ENCODE data around the gene TBC1D22A.
"Not testable (repeated sequence)": the region's sequence is repeated elsewhere in the genome, so short reads cannot be mapped to it uniquely, and the experiment has no call there.

TBC1D22A gene

DNA sequence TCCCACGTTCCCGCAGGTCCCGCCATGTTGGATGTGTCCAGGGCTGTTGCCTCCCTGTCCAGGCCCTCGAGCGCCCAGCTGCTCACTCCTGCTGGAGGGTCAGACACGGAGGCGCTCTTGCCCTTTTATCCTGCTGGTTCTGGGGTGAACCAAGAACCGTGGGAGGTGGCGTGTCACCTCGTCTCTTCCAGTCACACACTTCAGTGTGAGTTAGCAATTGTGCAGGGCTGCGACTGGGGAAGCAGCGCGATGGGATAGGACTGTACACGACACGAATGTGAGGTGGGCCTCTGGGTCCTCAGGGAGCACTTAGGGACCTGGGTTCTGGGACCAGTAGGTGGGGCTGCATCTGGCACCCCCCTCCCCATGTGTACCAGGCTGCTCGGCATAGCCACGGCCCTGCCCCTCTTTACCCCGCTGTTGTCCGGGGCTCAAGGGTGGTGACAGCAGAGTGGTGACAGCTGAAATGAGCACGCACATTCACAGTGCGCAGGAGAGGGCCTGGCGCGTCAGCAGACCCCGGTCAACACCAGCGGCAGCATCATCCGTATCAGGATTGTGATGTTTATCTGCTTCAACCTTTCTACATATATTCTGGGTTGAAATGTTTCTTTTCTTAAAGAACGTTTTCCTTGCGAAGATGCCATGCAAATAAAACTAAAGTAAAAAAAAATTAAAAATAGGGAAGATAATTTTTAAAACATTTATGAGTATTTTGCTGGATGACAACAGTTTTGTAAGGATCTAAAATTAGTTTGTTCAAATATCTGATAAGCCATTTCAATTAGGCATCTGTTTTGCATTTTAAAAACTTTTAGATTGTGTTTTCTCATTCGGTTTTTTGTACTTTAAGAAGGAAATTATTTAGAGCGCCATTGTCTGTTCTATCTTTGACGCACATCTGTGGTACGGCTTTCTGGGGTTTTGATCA lies 210.7 kb downstream of the TBC1D22A start:
- DNase-seq (ENCODE audit: low spot score) = no peak

DNA sequence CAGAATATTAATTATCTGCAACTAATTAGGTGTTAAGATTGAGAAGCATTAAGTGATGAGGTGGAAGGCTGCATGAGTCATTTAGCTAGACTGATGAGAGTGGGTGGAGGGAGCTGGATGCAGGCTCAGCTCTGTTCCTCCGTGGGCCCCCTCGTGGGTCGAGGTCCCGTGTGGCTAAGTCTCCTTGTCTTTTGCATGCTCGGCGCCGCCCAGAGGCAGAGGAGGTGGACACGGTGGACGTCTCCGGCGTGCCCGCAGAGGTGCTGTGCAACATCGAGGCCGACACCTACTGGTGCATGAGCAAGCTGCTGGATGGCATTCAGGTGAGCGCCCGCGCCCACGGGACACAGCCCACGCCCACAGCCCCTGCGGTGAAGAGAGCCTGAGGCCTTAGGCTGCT lies 211.6 kb downstream of the TBC1D22A start:
- DNase-seq (ENCODE audit: low spot score) = no peak

DNA sequence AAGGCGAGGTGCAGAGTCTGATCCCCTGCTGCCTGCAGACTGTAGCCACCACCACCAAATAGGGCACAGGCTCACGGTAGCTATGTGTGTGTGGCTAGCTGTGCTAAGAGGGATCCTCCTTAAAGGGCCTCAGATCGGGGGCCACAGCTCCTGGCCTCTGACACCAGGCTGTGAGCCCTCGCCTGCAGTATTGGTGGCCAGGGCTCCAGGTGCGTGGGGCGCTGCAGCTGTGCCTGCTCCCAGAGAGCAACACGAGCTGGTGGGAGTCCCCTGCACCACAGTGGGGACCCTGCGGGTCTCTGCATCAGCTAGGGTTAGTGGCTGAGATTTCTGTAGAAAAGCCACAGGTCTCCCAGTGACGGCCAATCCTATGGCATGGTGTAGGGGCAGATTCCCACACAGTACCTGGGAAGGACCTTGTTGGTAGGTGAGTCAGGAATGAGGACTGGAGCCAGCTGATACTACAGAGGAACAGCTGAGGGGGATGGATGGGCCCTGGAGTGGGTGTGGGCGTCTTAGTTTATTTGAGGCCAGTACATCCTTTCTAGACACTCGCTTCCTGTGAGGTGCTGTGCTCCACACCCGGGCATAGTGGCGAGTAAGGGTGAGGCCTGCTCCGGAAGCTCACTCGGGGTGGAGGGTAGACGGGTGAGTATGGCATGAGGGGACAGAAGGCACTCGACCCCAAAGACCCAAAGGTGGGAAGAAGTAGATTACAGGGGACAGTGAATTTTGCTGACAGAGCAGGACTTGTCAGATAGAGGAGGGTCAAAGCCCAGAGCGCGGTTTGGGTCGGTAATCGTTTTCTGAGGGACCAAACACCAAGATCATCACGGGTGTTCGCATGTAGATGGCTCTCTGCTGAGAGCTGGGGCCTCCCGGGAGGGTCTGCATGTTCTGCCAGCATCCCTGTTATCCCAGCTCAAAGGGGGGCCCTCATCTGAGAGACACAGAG lies 212.5 kb downstream of the TBC1D22A start:
- DNase-seq (ENCODE audit: low spot score) = no peak

DNA sequence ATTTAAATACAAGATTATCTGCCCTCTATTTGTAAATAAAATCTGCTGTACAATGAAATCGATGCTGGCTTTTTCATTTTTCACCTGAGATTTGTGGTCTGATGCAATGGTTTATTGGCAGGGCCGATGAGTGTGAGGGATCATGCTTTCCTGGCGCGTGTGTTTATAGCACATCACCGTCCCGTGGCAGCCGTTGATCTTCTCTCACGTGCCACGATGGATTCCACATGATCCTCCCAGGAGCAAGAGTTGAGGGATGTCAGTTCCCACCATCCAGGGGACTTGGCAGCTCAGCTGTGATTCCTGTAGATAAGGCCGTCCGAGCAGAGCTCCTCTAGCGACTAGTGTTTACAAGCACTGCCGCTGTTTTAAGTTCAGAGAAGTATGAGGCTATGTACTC lies 213.7 kb downstream of the TBC1D22A start:
- DNase-seq (ENCODE audit: low spot score) = no peak

DNA sequence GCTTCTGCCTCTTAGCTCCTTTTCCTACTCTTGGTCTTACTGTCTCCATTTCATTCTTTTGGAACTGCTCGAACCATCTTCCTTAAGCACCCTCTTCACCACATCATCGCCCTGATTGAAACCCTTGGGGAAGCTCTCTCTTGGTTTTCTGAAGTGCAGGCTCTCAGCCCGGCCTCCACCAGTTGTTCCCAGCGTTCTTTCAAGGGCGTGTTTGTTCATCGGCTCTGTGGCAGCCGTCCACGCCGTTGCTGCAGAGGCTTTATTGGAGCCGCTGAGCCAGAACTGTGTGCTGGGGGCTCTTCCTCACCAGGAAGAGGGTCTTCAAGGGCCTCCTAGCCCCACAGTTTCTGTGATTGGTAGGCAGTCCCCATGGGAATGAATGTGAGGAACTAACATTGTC lies 214.1 kb downstream of the TBC1D22A start:
- DNase-seq (ENCODE audit: low spot score) = no peak

DNA sequence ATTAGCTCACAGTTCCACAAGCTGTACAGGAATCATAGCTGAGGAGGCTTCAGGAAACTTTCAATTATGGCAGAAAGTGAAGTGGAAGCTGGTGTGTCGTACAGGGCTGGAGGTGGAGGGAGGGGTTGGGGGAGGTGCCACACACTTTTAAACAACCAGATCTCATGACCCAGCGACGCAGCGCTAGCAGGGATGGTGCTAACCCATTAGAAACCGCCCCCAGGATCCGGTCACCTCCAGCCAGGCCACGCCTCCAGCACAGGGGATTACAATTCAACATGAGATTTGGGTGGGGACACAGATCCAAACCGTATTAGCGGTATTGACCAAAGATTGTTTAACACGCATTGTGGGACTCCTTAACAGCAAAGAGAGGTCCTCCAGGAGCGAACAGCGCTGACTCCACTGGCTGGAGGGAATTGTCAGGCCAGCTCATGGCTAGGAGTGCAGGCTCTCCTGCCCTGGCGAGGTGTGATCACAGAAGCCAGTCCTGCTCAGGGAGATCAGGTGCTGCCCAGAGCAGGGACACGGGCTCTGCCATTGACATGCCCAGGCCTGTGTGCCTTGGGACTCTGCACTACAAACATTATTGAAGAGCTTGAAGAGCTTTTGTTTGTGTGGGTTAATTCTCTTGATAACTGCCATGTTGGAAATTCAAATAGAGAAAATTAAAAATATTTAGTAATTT lies 215.3 kb downstream of the TBC1D22A start:
- DNase-seq (ENCODE audit: low spot score) = no peak

DNA sequence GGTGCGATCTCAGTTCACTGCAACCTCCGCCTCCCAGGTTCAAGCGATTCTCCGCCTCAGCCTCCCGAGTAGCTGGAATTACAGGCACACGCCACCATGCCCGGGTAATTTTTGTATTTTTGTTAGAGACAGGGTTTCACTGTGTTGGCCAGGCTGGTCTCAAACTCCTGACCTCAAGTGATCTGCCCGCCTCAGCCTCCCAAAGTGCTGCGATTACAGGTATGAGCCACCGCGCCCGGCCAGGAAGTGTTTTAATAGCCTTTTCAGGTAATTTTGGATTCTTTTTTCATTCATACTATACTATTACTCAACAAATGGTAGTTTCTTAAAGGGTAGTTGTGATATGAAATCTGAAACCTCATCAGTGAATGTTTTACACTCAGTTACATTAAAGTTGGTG lies 216.2 kb downstream of the TBC1D22A start:
- not testable (repeated sequence) for DNase-seq (ENCODE audit: low spot score)

DNA sequence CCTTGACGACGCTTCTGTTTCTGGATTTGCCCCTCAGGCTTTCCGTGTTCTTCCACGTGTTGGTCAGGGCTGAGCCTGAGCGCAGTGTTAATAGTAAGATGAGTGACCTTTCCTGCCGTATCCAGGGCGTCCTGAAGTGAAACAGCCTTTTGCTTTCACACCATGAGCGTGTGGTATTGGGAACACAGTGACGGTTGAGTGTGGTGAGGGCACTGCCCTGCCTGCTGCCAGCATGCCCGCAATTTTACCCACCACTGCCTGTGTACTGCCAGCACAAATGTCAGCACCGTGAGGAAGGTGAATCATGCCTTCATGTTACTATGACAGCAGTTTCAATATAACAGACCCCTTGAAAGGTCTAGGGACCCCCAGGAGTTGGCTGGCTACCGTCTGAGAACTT lies 217.1 kb downstream of the TBC1D22A start:
- no peak for DNase-seq (ENCODE audit: low spot score)

DNA sequence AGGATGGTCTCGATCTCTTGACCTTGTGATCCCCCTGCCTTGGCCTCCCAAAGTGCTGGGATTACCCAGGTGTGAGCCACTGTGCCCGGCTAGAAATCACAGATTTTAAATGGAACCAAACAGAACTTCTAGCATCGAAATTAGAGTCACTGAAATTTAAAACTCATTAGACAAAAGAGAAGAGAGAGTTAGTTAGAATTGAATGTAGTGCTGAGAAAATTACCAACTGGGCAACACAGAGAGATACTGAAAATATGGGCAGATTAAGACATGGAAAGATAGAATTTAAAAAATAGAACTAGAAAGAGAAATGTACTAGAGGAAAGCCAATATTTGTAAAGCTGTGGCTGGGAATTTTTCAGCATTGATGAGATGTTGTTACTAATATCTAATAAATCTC lies 217.9 kb downstream of the TBC1D22A start:
- DNase-seq (ENCODE audit: low spot score) = no peak

DNA sequence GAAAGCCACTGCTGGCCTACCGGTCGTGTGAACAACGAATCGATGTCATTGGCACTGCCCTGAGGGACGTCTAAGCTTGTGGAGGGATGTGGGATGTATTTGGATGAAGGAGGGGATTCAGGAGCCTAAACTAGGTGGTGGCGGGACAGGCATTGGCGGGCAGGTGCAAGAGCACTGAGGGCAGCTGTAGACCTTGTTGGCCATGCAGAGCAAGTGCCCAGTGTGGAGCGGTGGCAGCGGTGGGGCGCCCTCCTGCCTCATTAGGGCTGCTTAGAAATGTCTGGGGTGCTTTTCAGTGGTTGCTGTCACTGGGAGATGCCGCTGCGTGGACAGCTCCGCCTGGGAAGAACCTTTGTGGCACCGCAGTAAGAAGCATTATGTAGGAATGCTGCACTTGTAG lies 220.2 kb downstream of the TBC1D22A start:
- DNase-seq (ENCODE audit: low spot score) = no peak

DNA sequence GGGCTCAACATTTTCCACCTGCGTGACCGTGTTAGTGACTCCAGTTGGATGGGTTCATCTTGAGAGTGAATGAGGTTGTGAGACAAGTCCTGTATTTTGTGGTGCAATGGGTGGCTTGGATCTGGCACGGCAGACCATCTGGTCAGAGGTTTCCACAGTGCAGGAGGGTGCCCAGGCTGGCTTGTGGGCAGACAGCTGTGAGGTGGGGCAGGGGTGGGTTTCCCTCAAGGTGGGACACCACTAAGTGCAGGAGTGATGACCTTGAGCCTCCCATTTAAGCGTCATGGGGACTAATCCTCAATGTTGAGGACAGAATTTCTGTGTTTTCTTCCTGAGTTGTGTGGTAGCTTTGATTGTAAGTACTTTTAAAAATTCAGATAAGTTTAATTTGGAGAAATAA lies 220.6 kb downstream of the TBC1D22A start:
- DNase-seq (ENCODE audit: low spot score) = no peak

DNA sequence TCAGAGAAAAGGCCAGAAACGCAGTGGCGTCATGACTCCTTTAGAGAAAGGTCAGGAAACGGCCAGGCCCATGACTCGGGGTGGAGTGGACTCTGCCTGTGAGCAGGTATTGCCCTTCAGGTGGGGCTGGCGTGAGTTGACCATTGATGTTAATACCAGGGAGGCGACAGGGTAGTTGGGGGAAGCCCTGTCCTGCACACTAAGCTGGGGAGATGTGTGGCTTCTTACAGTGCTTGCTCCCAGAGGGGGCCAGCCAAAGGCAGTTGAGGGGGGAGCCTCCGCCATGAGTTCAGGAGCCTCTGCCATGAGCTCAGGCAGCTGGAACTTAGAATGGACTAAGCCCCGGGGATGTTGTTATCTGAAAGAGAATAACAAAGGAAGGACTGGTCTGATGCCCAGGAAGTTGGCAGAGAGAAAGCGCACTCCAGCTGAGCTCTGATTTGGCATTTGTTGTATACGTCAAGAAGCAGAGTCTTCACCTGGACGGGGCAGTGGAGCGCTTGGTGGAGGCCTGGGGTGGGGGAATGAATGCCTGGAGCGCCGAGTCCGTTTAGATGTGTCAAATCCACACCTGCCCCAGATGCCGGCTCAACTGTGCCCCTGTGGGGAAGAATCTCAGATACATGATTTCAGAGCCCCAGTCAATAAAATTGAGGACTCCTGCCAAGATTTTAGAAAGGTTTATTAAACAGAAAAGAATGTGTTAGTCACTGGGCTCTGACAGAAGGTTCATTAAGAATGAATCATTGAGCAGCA lies 222.5 kb downstream of the TBC1D22A start:
- peak; percentile 30 for DNase-seq (ENCODE audit: low spot score)

DNA sequence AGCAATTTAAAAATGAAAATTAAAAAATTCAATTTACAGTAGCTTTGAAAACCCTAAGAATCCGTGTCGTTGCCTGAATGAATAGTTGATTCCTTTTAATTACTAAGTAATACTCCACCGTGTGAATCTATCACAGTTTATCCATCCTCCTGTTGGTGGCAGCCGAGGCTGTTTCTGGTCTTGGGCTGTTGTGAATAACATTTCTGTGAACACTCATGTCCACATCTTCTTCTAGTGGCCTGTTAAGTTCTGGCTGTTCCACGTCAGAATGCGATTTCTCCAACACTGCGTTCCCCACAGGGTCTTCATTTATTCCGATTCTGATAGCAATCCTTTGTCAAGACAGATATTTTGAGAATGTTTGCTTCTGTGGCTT lies 223.0 kb downstream of the TBC1D22A start:
- DNase-seq (ENCODE audit: low spot score) = no peak

DNA sequence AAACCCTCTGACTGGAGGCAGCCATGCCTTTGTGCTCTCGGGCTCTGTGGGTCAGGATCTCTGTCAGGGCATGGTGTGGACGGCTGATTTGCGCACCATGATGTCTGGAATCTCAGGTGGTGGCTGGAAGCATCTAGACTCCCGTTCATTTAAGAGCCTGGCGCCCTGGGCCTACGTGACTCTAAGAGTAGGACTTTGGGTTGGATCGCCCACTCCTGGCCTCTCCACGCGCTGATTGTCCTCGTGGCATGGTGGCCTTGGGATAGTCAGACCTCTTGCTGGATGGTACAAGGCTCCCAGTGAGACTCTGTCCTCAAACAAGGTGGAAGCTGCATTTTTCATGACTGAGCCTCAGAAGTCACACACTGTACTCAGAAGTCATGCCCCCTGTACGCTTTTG lies 224.3 kb downstream of the TBC1D22A start:
- DNase-seq (ENCODE audit: low spot score) = no peak

DNA sequence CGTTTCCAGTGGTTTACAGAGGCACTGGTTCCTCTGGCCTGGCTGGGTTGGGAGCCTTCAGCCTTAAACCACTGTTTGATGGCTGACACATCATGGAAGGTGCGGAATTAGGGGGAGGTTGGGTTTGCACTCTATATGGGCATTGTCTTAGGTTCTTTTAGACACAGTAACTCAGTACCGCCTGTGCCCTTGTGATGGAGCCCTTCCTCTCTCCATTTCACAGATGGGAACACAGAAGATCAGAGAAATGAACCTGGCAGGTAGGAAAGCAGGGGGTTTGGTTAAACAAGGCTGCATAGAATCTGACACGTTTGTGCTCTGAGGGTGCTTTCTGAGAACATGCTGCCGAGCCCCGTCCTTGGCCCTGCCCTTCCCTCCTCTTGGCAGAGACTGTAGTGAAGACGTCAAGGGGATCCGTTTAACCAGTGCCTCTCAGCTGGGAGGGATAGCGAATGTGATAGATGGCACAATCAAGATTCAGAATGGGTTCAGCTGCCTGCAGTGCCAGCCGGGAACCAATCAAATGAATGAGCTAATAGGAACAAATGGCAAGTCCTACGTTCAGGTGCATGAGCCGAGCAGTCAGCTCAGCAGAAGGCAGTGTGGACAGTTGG lies 228.6 kb downstream of the TBC1D22A start:
- DNase-seq (ENCODE audit: low spot score) = no peak

DNA sequence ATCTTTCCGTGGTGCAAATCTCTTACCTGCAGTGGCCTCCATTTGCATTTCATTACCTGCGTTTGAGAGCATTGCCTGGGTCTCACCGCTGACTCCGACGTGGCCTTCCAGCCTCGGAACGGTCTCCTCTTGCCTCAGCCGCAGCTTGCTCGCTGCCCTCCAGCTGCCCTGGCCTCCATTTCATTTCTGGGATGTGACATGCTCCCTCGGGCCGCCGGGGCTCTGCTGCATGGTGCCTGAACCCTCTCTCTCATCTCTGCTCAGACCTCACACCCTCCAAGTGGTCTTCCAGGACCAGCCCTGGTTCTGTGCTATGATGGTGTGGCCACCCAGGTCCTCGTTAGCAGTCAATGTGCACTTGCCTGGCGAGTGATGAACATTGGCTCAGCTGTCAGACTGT lies 229.2 kb downstream of the TBC1D22A start:
- DNase-seq (ENCODE audit: low spot score) = no peak

DNA sequence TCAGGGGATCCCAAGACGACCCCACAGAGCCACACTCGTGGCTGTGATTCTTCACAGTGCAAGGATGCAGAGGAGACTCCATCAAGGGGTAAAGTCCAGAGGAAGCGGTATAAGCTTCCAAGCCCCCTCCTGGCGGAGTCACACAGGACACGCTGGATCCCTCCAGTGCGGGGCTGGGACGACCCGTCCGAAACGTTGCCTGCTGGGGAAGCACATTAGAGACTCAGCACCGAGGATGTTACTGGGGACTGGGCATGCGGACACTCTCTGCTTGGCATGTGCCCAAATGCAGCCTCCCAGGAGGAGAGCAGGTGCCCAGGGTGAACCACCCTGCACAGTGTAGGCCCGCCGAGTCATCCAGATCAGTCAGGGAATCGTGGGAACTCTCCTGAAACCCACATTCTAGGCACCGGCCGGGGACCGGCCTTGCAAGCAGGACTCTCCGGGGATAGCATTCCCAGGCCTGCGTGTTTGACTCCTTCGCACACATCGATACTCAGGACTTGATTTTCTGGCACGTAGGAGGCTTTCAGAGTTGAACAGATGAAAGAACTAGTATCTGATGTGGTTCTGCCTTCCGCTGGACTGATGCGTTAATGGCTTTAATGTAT lies 229.8 kb downstream of the TBC1D22A start:
- no peak for DNase-seq (ENCODE audit: low spot score)

DNA sequence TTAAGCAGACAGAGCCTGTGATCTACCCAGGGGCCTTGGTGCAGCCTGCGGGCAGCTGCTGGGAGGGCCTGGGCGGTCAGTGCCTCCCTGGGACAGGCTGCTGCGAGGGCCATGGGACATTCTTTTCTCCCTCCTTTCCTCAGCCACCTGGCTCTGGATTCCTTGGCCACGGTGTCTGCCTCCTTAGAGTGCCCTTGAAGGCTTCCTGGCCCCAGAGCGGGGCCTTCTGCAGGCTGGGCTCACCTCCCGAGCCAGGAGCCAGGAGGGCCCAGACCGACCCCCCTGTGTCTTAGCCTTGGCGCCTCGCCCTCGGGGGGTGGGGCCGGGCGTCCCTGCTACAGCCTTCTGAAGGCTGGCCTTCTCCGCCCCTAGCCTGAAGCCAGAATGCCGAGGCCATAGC lies 231.2 kb downstream of the TBC1D22A start:
- no peak for DNase-seq (ENCODE audit: low spot score)

DNA sequence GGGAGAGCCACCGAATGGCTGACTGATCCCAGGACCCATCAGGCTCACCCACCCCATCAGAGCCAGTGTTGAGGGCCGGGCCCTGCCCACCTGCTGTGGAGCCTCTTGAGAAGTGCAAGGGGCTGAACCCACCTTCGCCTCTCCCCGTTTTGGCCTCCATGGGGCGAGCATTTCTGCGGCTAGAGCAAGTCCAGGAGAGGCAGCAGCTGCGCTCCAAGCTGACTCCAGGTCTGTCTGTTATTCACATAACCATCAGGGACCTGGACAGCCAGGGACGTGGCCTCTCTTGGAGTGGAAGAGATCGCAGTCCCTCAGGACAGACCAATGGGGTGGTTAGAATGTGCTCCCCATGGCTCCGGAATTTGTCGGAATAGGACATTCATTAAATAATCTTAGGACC lies 231.8 kb downstream of the TBC1D22A start:
- no peak for DNase-seq (ENCODE audit: low spot score)

DNA sequence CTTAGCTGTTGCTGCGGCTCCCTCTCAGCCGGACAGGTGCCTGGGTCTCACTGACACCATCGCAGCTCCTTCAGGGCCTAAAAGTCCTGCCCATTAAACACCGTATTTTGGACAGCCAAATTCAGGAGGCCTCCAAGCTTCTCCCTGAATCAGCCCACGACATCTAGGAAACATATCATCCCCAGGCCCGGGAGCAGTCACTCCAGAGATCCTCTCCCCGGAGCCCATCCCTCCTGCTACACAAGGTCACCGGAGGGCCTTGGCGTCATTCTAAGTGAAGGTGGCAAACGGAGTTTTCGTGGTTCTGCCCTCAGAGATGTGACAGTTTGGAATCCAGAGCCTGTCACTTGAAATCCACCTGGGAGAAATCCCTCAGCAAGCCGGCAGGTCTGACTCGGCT lies 232.5 kb downstream of the TBC1D22A start:
- no peak for DNase-seq (ENCODE audit: low spot score)

All from COLO829 (cell line).